Measurements from ENCODE around the gene DNPEP.
"Not testable (repeated sequence)": the region's sequence is repeated elsewhere in the genome, so short reads cannot be mapped to it uniquely, and the experiment has no call there.

Gene DNPEP

GRCh38 chr2:219401606-219402005 lies 13.9 kb upstream of the DNPEP start:
- no peak for DNase-seq

GRCh38 chr2:219400562-219400961 lies 12.8 kb upstream of the DNPEP start:
- DNase-seq, result no peak

GRCh38 chr2:219399716-219400478 lies 12.2 kb upstream of the DNPEP start:
- no peak for DNase-seq

- DNase-seq, result no peak
Observed at GRCh38 chr2:219398721-219399363, 11.1 kb upstream of the DNPEP start.

GRCh38 chr2:219396863-219397457 lies 9.2 kb upstream of the DNPEP start:
- DNase-seq, result no peak

GRCh38 chr2:219395609-219396008 lies 7.9 kb upstream of the DNPEP start:
- no peak for DNase-seq

GRCh38 chr2:219395056-219395455 lies 7.3 kb upstream of the DNPEP start:
- DNase-seq, result not testable (repeated sequence)

- DNase-seq, result no peak
Observed at GRCh38 chr2:219392754-219393153, 5.0 kb upstream of the DNPEP start.

- DNase-seq, result no peak
Observed at GRCh38 chr2:219388907-219389156, 1.1 kb upstream of the DNPEP start.

GRCh38 chr2:219388121-219388906 lies 602 bp upstream of the DNPEP start:
- peak; percentile 94 to 100 (median 99) for DNase-seq

GRCh38 chr2:219386532-219387280 lies 1.0 kb downstream of the DNPEP start:
- no peak for DNase-seq

GRCh38 chr2:219385958-219386520 lies 1.7 kb downstream of the DNPEP start:
- DNase-seq, result no peak

GRCh38 chr2:219384859-219385258 lies 2.9 kb downstream of the DNPEP start:
- no peak for DNase-seq

- DNase-seq, result no peak
Observed at GRCh38 chr2:219384083-219384713, 3.5 kb downstream of the DNPEP start.

GRCh38 chr2:219381448-219381847 lies 6.3 kb downstream of the DNPEP start:
- DNase-seq, result no peak

GRCh38 chr2:219380926-219381325 lies 6.8 kb downstream of the DNPEP start:
- no peak for DNase-seq

- DNase-seq, result peak in 1 of 56 donors; percentile 4
Observed at GRCh38 chr2:219378163-219378851, 9.4 kb downstream of the DNPEP start.

GRCh38 chr2:219369447-219369861 lies 18.3 kb downstream of the DNPEP start:
- DNase-seq, result peak in 14 of 56 donors; percentile 2 to 46 (median 22)

GRCh38 chr2:219368690-219369191 lies 19.0 kb downstream of the DNPEP start:
- DNase-seq, result no peak
